ENCODE data around the gene RMI2.

GRCh38 chr16:11323551-11324336 is 21.5 kb upstream of the RMI2 start:
- TF ChIP-seq, protein P1, sequence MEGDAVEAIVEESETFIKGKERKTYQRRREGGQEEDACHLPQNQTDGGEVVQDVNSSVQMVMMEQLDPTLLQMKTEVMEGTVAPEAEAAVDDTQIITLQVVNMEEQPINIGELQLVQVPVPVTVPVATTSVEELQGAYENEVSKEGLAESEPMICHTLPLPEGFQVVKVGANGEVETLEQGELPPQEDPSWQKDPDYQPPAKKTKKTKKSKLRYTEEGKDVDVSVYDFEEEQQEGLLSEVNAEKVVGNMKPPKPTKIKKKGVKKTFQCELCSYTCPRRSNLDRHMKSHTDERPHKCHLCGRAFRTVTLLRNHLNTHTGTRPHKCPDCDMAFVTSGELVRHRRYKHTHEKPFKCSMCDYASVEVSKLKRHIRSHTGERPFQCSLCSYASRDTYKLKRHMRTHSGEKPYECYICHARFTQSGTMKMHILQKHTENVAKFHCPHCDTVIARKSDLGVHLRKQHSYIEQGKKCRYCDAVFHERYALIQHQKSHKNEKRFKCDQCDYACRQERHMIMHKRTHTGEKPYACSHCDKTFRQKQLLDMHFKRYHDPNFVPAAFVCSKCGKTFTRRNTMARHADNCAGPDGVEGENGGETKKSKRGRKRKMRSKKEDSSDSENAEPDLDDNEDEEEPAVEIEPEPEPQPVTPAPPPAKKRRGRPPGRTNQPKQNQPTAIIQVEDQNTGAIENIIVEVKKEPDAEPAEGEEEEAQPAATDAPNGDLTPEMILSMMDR (IDR thresholded peaks at IDR 0.05) = no peak
- TF ChIP-seq USF2 (IDR thresholded peaks at IDR 0.05) = no peak
- TF ChIP-seq ZC3H11A (IDR thresholded peaks at IDR 0.05) = no peak
- TF ChIP-seq NR3C1 (IDR thresholded peaks at IDR 0.05) = no peak
- no peak for TF ChIP-seq RNF2 (IDR thresholded peaks at IDR 0.05; ENCODE audit: borderline replicate concordance, low read depth)
- no peak for TF ChIP-seq CHD4 (IDR thresholded peaks at IDR 0.05; ENCODE audit: borderline replicate concordance)
- no peak for TF ChIP-seq POLR2A (IDR thresholded peaks at IDR 0.05; ENCODE audit: low read length)
- no peak for TF ChIP-seq MAFK (IDR thresholded peaks at IDR 0.05; ENCODE audit: partially characterized antibody)
- no peak for TF ChIP-seq CHD2 (IDR thresholded peaks at IDR 0.05; ENCODE audit: low read length, partially characterized antibody)
